NB4 (cell line): Measurements from ENCODE around the gene DOCK7.
"Not testable (repeated sequence)": the region's sequence is repeated elsewhere in the genome, so short reads cannot be mapped to it uniquely, and the experiment has no call there.

Experiments used
- DNase-seq: peaks from one replicate; pipeline ENCODE4 v3.0.0; 2010; ENCODE audit warnings: low read depth
- H3K4me3 ChIP-seq: one replicate; pipeline ENCODE4 v1.5.1; 2011; ENCODE audit warnings: mild to moderate bottlenecking, low read depth, low read length, moderate library complexity
- CTCF ChIP-seq: IDR thresholded peaks from one replicate; pipeline ENCODE4 v1.5.1; 2012; ENCODE audit warnings: low read depth, low read length
- MAX ChIP-seq: IDR thresholded peaks from 2 replicates; pipeline ENCODE4 v1.6.1; 2011; ENCODE audit warnings: low read depth, low read length
- MYC ChIP-seq: IDR thresholded peaks from 2 replicates; pipeline ENCODE4 v1.6.1; 2011; ENCODE audit warnings: low read depth, low read length
- POLR2A ChIP-seq: IDR thresholded peaks from 2 replicates; pipeline ENCODE4 v1.6.1; 2011; ENCODE audit warnings: mild to moderate bottlenecking; ENCODE audit not compliant: insufficient read length; ENCODE audit errors: extremely low read depth

DOCK7 gene

GRCh38 chr1:62585469-62586155 is 102.6 kb downstream of the DOCK7 start:
- TF ChIP-seq MYC (no peak), CTCF (no peak), MAX (no peak)
- DNase-seq, result no peak
- no peak overlapping the region for H3K4me3 ChIP-seq

DNA sequence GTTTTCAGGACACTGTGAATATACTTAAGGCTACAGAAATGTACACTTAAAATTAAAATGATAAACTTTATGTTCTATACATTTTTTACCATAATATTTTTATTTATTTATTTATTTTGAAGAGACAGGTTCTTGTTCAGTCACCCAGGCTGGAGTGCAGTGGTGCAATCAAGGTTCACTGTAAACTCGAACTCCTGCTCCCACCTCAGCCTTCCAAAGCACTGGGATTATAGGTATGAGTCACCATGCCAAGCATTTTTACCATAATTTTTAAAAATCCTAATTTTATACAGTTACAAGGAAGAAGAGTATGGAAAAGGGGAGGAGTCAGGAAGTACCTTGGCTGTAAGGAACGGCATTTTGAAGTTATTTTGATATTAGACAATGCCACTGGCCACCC is 114.5 kb downstream of the DOCK7 start:
- H3K4me3 ChIP-seq, result no peak overlapping the region
- TF ChIP-seq MAX (no peak), CTCF (no peak), POLR2A (no peak), MYC (no peak)
- DNase-seq, result no peak

GRCh38 chr1:62572476-62572875 is 115.7 kb downstream of the DOCK7 start:
- no peak overlapping the region for H3K4me3 ChIP-seq

DNA sequence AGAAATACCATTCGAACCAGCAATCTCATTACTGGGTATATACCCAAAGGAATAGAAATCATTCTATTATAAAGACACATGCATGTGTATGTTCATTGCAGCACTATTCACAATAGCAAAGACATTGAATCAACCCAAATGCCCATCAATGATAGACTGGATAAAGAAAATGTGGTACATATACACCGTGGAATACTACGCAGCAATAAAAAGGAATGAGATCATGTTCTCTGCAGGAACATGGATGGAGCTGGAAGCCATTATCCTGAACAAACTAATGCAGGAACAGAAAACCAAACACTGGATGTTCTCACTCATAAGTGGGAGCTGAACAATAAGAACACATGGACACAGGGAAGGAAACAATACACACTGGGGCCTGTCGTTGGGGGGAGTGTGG is 116.7 kb downstream of the DOCK7 start:
- DNase-seq, H3K4me3 ChIP-seq: not testable (repeated sequence)

More at GRCh38 chr1:62572476-62572875, 115.7 kb downstream of the DOCK7 start:
- DNase-seq, result no peak
- TF ChIP-seq CTCF, result no peak
- no peak for TF ChIP-seq POLR2A
- TF ChIP-seq MAX, result no peak
- no peak for TF ChIP-seq MYC

- peak; percentile 57 for DNase-seq
- not testable (repeated sequence) for H3K4me3 ChIP-seq
Observed at GRCh38 chr1:62567926-62568325, 120.3 kb downstream of the DOCK7 start.

DNA sequence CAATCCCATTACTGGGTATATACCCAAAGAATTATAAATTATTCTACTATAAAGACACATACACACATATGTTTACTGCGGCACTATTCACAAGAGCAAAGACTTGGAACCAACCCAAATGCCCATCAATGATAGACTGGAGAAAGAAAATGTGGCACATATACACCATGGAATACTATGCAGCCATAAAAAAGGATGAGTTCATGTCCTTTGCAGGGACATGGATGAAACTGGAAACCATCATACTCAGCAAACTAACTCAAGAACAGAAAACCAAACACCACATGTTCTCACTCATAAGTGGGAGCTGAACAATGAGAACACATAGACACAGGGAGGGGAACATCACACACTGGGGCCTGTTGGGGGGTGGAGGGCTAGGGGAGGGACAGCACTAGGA is 121.0 kb downstream of the DOCK7 start:
- H3K4me3 ChIP-seq, DNase-seq: not testable (repeated sequence)

DNA sequence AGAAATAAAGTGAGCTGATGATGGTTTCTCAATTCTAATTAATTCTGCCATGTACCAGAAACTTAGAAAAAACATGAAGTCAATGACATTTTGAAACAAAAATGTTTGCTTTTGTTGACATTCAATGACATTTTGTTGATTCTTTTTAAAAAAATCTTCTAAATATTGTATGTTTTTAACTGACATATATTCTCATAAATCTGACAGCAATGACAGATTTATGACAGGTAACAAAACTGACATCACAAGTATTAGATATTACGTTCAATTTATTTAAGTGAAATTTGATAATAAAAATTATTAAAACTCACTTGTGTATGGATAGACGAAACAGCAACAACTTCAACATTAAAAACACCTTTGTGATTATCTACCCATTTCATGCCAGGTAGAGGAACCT is 126.9 kb downstream of the DOCK7 start:
- DNase-seq, result no peak
- H3K4me3 ChIP-seq, result no peak overlapping the region
- TF ChIP-seq MAX, result no peak
- no peak for TF ChIP-seq POLR2A
- no peak for TF ChIP-seq MYC
- no peak for TF ChIP-seq CTCF
